Spleen (tissue), 11 donors: Measurements from ENCODE around the gene HAGH. TPM values are rescaled to one million over a fixed set of nuclear protein-coding genes. Genes with fewer than 3 reads are reported as not detected.

Experiments used
- DNase-seq: peaks from one replicate; pipeline ENCODE4 v3.0.0-alpha.2; 2020
- H3K27ac ChIP-seq, 8 donors: fragments of 200-600 bp; sonication (generic) in 7 of 8; 1 replicate in 4 of 8; 2 replicates in 4 of 8; pipeline versions ENCODE4 v1.5.0 to v1.8.0; 2016 to 2021; ENCODE audit warnings: inconsistent platforms in 4 of 8, mild to moderate bottlenecking in 4 of 8, moderate library complexity in 1 of 8
- H3K27me3 ChIP-seq, 7 donors: fragments of 200-600 bp; sonication (generic) in 6 of 7; replicated peaks in 1 of 7; 1 replicate in 4 of 7; 2 replicates in 3 of 7; pipeline versions ENCODE4 v1.5.0 to v1.8.0; 2016 to 2021; ENCODE audit warnings: inconsistent platforms in 3 of 7, mild to moderate bottlenecking in 1 of 7
- H3K36me3 ChIP-seq, 6 donors: fragments of 200-600 bp; sonication (generic) in 5 of 6; 1 replicate in 4 of 6; 2 replicates in 2 of 6; pipeline versions ENCODE4 v1.5.0 to v1.8.0; 2016 to 2021; ENCODE audit warnings: inconsistent platforms in 2 of 6
- H3K4me1 ChIP-seq, 6 donors: fragments of 200-600 bp; sonication (generic) in 5 of 6; 1 replicate in 3 of 6; 2 replicates in 3 of 6; pipeline versions ENCODE4 v1.5.0 to v1.8.0; 2016 to 2021; ENCODE audit warnings: inconsistent platforms in 3 of 6
- H3K4me3 ChIP-seq, 8 donors: fragments of 200-600 bp; sonication (generic) in 7 of 8; 1 replicate in 4 of 8; 2 replicates in 4 of 8; pipeline versions ENCODE4 v1.5.0 to v1.8.0; 2016 to 2021; ENCODE audit warnings: inconsistent platforms in 4 of 8, mild to moderate bottlenecking in 4 of 8, moderate library complexity in 2 of 8
- H3K9me3 ChIP-seq, 8 donors: fragments of 200-600 bp; sonication (generic) in 7 of 8; 1 replicate in 4 of 8; 2 replicates in 4 of 8; pipeline versions ENCODE4 v1.5.0 to v1.8.0; 2016 to 2021; ENCODE audit warnings: inconsistent platforms in 4 of 8
- CTCF ChIP-seq, 11 experiments: fragments of 200-600 bp in 7 of 11; fragments of 450-650 bp in 4 of 11; sonication (generic) in 4 of 11; IDR thresholded peaks in 8 of 11; conservative IDR thresholded peaks in 3 of 11; 1 replicate in 7 of 11; 2 replicates in 4 of 11; pipeline versions ENCODE4 v1.4.0 to v1.8.0; 2016 to 2021; ENCODE audit warnings: antibody characterized with exemption in 11 of 11, inconsistent platforms in 4 of 11, mild to moderate bottlenecking in 1 of 11
- POLR2A ChIP-seq, 3 donors: fragments of 450-650 bp; IDR thresholded peaks; one replicate each; pipeline ENCODE4 v1.5.1; 2017; ENCODE audit warnings: antibody characterized with exemption in 3 of 3, mild to moderate bottlenecking in 1 of 3
- POLR2AphosphoS5 ChIP-seq, 3 donors: sonication (generic); formaldehyde crosslinking; IDR thresholded peaks; one replicate each; pipeline ENCODE4 v1.5.1; 2017; ENCODE audit warnings: antibody characterized with exemption in 3 of 3
- WGBS, 5 donors: extraction: QIAGEN DNeasy Blood & Tissue Kit in 3 of 5; methylation state at CpG; one replicate each; pipeline versions ENCODE4 v1.1.5 to v1.1.7; 2013 to 2018; 5-methylcytosine and 5-hydroxymethylcytosine counted together
- intact Hi-C: fragments of 100-400 bp; cut with DNase I; formaldehyde crosslinking; loops from one replicate; pipeline ENCODE4 v1.15.0; 2023; ENCODE audit warnings: low total_unique reads
- polyA plus RNA-seq, 3 donors: library from polyadenylated mRNA; stranded (reverse); fragments of 200-250 nt; gene quantifications; one replicate each; pipeline ENCODE4 v1.2.1, GENCODE V29; 2013
- total RNA-seq, 7 donors: library from RNA; depleted of rRNA in 3 of 7; stranded (reverse); fragments of >200 nt in 3 of 7; fragmentation: NEBNext Ultra II Directional in 4 of 7; extraction: Animal tissue kit (Norgen Biotek cat#: 25700) in 4 of 7; gene quantifications; one replicate each; pipeline versions ENCODE4 v1.1.0 to v1.2.1, GENCODE V29; 2016 to 2021
- donor health status: healthy with polysubstance abuse.
- donor health status: DM: no; HTN: no; CAD: no; lungs with moderate emphysema.
- donor health status: DM: no; HTN: no; CAD: no.
- donor health status: Bipolar disorder and iron deficiency.
- donor health status: healthy.
- donor health status: DM: no; HTN: no; CAD: no.
- donor health status: DM: yes; HTN: yes; CAD: no.

HAGH gene
- total and polyA plus RNA-seq, 10 donors, result 33.6 to 76.6 (median 49.0) TPM

DNA sequence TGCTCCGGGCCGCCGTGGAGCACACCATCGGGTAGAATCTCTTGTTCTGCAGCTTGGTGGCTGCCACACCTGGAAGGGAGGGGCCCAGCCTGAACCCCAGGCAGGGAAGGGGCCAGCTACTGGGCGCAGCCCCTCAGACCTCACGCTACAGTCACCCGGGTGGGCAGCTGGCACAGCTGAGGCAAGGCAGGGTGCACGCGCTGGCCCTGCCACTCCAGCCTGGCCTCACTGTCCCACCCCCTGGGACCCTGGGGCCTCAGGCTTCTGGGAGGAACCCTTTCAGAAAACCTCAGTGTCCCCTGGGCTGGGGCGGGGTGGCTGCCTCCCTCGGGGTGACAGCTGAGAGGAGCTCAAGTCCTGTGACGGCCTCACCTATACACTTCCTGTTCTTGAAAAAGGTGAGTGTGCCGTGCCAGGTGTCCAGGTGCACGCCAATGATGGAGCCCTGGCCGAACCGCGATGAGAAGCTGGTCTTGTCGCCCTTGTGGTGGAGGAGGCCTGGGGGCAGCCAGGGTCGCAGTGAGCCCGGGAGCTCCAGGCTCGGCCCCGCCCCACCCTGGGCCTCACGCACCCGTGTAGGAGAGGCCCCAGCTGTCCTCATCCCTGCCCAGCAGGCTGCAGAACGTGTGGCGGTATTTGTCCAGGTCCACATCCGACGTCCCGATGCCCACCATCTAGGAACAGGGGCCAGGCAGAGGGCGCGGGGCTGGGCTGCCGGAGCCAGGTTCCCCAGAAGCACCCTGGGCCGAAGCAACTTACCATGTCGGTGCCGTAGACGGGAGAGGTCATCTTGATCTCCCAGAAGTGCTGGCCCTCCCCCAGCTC is 49.0 kb downstream of the HAGH start:
- H3K27me3 ChIP-seq, result no peaks in the 10 kb centered on the region
- peaks cover 29 to 87% (median 41%) of the 10 kb centered on the region in 6 donors for H3K4me1 ChIP-seq
- H3K9me3 ChIP-seq, result no peaks in the 10 kb centered on the region
- H3K36me3 ChIP-seq, result peaks cover 0 to 65% (median 36%) of the 10 kb centered on the region in 6 donors
- DNase-seq, result no peak
- TF ChIP-seq CTCF (IDR thresholded peaks at IDR 0.05 in 8 of 11, conservative IDR thresholded peaks at IDR 0.05 in 3 of 11), result no peak
- TF ChIP-seq POLR2AphosphoS5 (IDR thresholded peaks at IDR 0.05), result peak; percentile 5 to 64 (median 21)
- 76 to 89% (median 85%) methylated on average over 19 to 36 of the region's 36 CpGs for WGBS, 5 donors
- H3K4me3 ChIP-seq, result no peak overlapping the region
- intact Hi-C loops, result no loop called here
- H3K27ac ChIP-seq, result no peak overlapping the region

- H3K27me3 ChIP-seq, result no peaks in the 10 kb centered on the region
- H3K4me3 ChIP-seq, result no peak overlapping the region
- peaks cover 0 to 65% (median 36%) of the 10 kb centered on the region in 6 donors for H3K36me3 ChIP-seq
- TF ChIP-seq POLR2A (IDR thresholded peaks at IDR 0.05) (no peak), CTCF (IDR thresholded peaks at IDR 0.05 in 8 of 11, conservative IDR thresholded peaks at IDR 0.05 in 3 of 11) (no peak), POLR2AphosphoS5 (IDR thresholded peaks at IDR 0.05) (peak in 2 of 3 donors; percentile 30 to 41)
- intact Hi-C loops, result no loop called here
- no peaks in the 10 kb centered on the region for H3K9me3 ChIP-seq
- H3K4me1 ChIP-seq, result peaks cover 30 to 93% (median 46%) of the 10 kb centered on the region in 6 donors
- 88 to 94% (median 93%) methylated on average over 16 to 22 of the region's 22 CpGs for WGBS, 5 donors
- no peak overlapping the region for H3K27ac ChIP-seq
- no peak for DNase-seq
Measured at GRCh38 chr16:1776991-1777374, 49.6 kb downstream of the HAGH start.

DNA sequence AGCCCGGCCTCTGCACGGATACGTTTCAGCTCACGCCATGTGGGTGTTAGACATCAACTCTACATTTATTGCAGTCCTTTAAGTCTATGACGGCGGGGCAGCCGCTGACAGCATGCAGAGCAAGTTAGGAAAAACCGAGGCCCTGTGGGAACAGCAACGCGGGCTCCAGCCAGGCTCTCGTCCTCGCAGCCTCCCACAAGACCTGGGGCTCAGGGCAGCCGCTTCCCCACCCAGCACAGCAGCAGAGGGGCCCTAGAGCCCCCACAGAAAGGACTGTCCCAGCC is 50.0 kb downstream of the HAGH start:
- H3K27me3 ChIP-seq, result no peaks in the 10 kb centered on the region
- no peak for DNase-seq
- TF ChIP-seq CTCF (IDR thresholded peaks at IDR 0.05 in 8 of 11, conservative IDR thresholded peaks at IDR 0.05 in 3 of 11) (no peak), POLR2AphosphoS5 (IDR thresholded peaks at IDR 0.05) (peak; percentile 2 to 38 (median 5))
- peaks cover 32 to 93% (median 46%) of the 10 kb centered on the region in 6 donors for H3K4me1 ChIP-seq
- no peak overlapping the region for H3K4me3 ChIP-seq
- H3K9me3 ChIP-seq, result no peaks in the 10 kb centered on the region
- intact Hi-C loops, result no loop called here
- H3K27ac ChIP-seq, result no peak overlapping the region
- H3K36me3 ChIP-seq, result peaks cover 0 to 65% (median 36%) of the 10 kb centered on the region in 6 donors
- WGBS, 5 donors, result 89 to 95% (median 90%) methylated on average over 7 to 13 of the region's 13 CpGs

DNA sequence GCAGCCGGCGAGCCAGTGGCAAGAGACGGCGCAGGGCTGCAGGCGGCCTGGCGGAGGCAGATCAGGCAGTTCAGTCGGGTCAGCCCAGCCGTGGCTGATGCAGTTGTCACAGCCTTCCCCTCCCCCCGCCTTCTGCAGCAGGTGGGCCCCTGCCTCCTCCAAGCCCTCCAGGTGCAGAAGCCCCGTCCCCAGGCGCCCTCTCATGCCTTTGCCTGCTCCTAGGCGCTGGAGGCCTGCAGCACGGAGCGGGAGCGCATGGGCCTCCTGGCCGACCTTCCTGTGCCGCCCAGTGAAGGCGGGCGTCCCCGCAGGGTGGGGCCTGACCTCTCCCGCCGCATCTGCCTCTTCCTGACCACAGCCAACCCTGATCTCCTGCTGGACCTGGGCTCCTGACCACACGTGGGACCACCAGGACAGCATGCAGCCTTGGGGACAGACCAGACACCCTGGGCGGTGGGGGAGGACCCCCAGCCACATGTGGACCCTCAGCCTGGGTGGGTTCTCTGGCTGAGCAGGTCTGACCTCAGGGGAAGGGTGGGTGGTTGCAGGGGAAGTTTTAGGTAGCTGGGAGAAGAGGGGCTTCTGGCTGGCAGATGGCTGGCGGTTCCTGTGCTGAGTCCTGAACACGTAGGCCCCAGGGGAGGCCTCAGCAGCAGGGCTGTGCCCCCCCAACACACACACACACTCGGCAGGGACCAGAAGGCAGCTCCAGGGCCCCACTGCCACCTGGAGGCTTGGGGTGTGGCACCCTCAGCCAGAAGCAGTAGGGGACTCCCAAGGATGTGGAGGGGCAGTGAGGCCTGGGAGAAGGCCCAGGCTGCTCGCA is 50.6 kb downstream of the HAGH start:
- no peak overlapping the region for H3K4me3 ChIP-seq
- H3K4me1 ChIP-seq, result peaks cover 27 to 91% (median 41%) of the 10 kb centered on the region in 6 donors
- intact Hi-C loops, result no loop called here
- peaks cover 0 to 64% (median 36%) of the 10 kb centered on the region in 6 donors for H3K36me3 ChIP-seq
- H3K27ac ChIP-seq, result no peak overlapping the region
- no peaks in the 10 kb centered on the region for H3K9me3 ChIP-seq
- DNase-seq, result no peak
- TF ChIP-seq CTCF (IDR thresholded peaks at IDR 0.05 in 8 of 11, conservative IDR thresholded peaks at IDR 0.05 in 3 of 11) (no peak), POLR2AphosphoS5 (IDR thresholded peaks at IDR 0.05) (peak; percentile 4 to 69 (median 25))
- 73 to 88% (median 86%) methylated on average over 13 to 28 of the region's 28 CpGs for WGBS, 5 donors
- no peaks in the 10 kb centered on the region for H3K27me3 ChIP-seq
